ENCODE data around the gene ROR2.

The ROR2 gene

DNA sequence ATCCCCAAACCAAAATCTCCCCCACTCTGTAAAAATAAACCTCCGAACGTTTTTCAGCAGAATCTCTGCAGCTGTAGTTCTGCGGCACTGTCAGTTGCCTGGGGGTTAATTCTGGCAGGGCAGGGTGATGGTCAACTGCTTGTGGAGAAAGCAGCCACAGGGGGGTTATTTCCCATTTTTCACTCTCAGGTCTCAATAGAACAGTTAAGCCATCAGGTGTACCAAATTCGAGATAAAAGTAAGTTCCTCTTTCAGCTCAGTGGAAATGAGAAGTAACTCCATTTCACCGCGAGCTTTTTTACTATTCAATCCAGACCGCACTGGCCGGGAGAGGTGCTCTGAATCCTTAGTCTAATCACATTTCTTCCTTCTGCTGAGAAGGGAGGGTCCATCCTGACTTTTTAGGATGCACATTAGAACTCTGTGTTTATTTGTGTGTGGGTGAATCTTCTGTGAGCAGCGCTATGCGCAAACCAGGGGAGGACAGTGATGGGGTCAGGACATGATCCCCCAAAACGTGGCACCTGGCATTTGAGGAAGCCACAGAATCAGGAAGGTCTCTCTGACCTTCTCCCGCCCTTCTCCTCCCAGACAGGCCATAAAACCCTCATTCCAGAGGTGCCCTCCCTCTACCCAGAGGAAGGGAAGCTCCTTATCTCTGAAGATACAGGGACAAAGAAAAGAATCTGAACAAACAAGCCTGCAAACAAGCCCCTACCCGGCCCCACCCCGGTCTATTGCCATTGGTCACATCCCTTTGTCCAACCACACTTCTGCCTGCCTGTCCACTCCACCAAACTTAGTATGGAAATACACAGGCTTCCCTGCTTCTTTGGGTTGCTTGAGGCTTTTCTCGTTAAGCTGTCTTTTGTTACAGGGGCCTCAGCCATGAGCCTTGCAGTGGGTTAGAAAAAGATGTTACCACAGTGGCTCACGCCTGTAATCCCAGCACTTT, 229.0 kb downstream of the ROR2 start:
- TF ChIP-seq, protein P1, sequence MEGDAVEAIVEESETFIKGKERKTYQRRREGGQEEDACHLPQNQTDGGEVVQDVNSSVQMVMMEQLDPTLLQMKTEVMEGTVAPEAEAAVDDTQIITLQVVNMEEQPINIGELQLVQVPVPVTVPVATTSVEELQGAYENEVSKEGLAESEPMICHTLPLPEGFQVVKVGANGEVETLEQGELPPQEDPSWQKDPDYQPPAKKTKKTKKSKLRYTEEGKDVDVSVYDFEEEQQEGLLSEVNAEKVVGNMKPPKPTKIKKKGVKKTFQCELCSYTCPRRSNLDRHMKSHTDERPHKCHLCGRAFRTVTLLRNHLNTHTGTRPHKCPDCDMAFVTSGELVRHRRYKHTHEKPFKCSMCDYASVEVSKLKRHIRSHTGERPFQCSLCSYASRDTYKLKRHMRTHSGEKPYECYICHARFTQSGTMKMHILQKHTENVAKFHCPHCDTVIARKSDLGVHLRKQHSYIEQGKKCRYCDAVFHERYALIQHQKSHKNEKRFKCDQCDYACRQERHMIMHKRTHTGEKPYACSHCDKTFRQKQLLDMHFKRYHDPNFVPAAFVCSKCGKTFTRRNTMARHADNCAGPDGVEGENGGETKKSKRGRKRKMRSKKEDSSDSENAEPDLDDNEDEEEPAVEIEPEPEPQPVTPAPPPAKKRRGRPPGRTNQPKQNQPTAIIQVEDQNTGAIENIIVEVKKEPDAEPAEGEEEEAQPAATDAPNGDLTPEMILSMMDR (IDR thresholded peaks at IDR 0.05), result no peak

DNA sequence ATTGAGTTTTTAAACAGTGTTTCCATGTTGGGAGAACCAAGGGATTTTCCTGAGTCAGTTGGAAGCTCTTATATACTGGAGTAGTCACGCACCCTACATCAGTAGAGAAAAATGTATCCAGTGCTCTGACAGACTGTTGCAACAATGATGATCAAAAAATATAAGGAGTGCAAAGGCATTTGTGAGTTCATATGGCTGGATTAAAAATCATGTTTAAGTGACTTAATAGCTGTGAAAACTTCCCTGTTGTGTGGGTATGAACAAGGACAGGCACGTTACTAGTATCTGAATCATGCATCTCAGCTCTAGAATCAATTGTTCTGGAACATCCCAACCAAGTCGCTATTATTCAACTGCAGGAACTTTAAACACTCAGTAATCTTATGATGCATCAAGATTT, 229.7 kb downstream of the ROR2 start:
- TF ChIP-seq, protein P1 (IDR thresholded peaks at IDR 0.05), result no peak

DNA sequence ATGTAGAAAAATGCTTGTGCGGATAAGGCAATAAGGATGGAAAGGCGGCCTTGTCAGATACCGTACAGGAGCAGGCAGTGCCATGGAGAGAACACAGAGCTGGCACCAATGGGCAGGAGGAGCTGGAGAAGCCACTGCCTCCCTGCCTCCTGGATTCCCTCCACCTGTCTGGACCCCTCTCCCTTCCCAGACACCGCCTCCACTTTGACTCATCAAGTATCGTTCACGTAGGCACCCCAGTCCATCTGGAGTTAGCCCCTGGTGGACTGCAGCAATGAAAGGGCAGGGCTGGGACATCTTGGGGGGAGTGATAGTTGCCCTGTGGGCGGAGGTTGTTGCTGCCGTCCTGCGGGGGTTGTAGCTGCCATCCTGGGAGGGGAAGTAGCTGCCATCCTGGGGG, 232.0 kb downstream of the ROR2 start:
- TF ChIP-seq, protein P1 (IDR thresholded peaks at IDR 0.05), result no peak

DNA sequence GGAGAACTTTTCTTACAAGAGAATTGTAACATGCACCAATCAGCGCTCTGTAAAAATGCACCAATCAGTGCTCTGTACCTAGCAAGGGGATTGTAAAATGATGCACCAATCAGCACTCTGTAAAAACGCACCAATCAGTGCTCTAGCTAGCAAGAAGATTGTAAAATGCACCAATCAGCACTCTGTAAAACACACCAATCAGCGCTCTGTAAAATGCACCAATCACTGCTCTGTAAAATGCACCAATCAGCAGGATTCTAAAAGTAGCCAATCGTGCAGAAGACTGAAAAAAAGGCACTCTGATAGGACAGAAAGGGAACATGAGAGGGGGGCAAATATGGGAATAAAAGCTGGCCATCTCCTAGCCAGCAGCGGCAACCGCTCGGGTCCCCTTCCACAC, 233.2 kb downstream of the ROR2 start:
- TF ChIP-seq, protein P1 (IDR thresholded peaks at IDR 0.05), result no peak

DNA sequence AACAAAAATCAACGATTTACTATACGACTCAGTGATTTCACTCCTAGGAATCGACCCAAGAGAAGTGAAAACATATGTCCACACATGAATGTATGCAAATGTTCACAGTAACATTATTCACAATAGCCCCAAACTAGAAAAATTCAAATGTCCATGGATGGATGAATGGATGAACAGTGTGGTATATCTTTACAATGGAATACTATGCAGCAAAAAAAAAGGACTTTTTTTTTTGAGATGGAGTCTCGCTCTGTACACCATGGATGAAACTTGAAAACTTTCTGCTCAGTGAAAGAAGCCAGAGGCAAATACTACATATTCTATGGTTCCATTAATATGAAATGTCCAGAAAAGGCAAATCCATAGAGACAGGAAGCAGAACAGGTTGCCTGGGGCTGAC, 233.8 kb downstream of the ROR2 start:
- TF ChIP-seq, protein P1 (IDR thresholded peaks at IDR 0.05), result no peak

DNA sequence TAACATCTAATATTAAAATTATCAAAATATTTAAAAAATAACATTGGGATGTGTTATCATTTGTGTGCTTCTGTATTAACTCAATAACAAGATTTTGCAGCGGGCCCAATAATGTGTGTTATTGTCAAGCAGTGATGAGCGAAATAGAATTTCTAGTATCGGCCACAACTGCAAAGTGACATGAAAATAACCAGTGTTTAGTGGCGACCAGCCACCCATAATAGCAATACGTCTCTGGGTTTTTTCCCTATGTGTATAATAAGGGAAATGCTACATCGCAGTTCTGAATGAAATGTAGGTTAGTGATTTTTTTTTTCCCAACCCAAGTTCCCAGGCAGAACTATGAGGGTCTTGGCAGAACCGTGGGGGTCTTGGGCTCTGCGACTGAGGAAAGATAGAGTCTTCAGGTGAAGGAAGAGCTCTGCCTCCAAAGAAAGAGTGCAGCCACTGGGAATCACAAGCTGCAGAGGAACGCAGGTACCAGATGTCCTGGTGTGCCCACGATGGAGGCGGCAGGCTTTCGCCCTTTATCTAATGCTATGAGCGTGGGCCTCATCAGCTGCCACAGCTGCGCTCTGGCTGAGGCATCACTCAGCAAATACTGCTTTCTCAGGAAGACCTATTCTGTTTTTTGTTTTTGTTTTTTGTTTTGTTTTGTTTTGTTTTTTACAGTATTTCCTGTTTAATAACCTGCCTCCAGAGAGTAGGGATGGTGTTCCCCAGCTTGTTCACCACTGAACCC, 235.0 kb downstream of the ROR2 start:
- TF ChIP-seq, protein P1 (IDR thresholded peaks at IDR 0.05), result no peak

DNA sequence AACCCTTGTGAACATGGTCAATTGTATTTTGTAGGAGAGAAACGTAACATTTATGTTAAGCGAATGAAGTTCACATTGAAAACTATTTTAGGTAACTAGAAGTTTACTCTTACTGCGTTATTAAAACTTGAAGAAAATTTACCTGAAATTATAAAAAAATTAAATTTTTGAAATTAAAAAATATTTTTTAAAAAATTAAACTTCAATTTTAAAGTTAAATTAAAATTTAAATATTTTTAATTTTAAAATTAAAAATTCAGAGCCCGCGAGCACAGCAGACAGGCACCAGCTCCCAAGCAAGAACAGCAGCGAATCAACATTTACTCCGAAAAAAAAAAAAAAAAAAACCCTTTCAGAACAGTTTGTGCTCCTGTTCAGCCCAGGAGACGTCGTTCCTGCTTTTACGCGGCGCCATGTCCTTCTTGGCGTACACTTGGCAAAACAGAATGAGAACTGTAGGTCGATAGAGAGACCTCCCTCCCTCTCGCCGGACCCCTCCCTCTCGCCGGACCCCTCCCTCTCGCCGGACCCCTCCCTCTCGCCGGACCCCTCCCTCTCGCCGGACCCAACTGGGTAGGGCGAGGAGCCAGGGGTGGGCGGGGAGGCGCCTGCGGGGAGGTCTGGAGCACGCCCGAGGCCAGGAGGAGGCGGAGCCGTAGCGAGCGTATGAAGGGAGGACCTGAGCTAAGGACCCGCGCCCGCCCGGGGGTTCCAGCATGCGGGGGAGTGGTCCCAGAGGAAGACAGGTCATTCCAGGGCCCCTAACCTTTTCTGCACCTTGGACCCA, 235.8 kb downstream of the ROR2 start:
- TF ChIP-seq, protein P1 (IDR thresholded peaks at IDR 0.05), result no peak
